ENCODE measurements around the gene ARHGEF10L.
"Not testable (repeated sequence)": the region's sequence is repeated elsewhere in the genome, so short reads cannot be mapped to it uniquely, and the experiment has no call there.

Gene ARHGEF10L

GRCh38 chr1:17609529-17609928 is 70.0 kb downstream of the ARHGEF10L start:
- DNase-seq (ENCODE audit: low read depth, low spot score), result no peak

GRCh38 chr1:17610085-17610484 is 70.6 kb downstream of the ARHGEF10L start:
- no peak for DNase-seq (ENCODE audit: low read depth, low spot score)

- no peak for DNase-seq (ENCODE audit: low read depth, low spot score)
Observed at GRCh38 chr1:17610713-17611112, 71.2 kb downstream of the ARHGEF10L start.

- DNase-seq (ENCODE audit: low read depth, low spot score), result no peak
Observed at GRCh38 chr1:17611991-17612390, 72.5 kb downstream of the ARHGEF10L start.

- DNase-seq (ENCODE audit: low read depth, low spot score), result no peak
Observed at GRCh38 chr1:17612831-17613230, 73.3 kb downstream of the ARHGEF10L start.

- no peak for DNase-seq (ENCODE audit: low read depth, low spot score)
Observed at GRCh38 chr1:17614586-17614985, 75.1 kb downstream of the ARHGEF10L start.

- no peak for DNase-seq (ENCODE audit: low read depth, low spot score)
Observed at GRCh38 chr1:17615157-17615556, 75.7 kb downstream of the ARHGEF10L start.

- DNase-seq (ENCODE audit: low read depth, low spot score), result no peak
Observed at GRCh38 chr1:17615959-17616358, 76.5 kb downstream of the ARHGEF10L start.

- no peak for DNase-seq (ENCODE audit: low read depth, low spot score)
Observed at GRCh38 chr1:17616731-17617279, 77.3 kb downstream of the ARHGEF10L start.

GRCh38 chr1:17617787-17618557 is 78.5 kb downstream of the ARHGEF10L start:
- DNase-seq (ENCODE audit: low read depth, low spot score), result no peak

GRCh38 chr1:17618558-17619247 is 79.2 kb downstream of the ARHGEF10L start:
- DNase-seq (ENCODE audit: low read depth, low spot score), result no peak

- DNase-seq (ENCODE audit: low read depth, low spot score), result no peak
Observed at GRCh38 chr1:17620448-17620847, 81.0 kb downstream of the ARHGEF10L start.

- no peak for DNase-seq (ENCODE audit: low read depth, low spot score)
Observed at GRCh38 chr1:17621691-17622090, 82.2 kb downstream of the ARHGEF10L start.

GRCh38 chr1:17622823-17623222 is 83.3 kb downstream of the ARHGEF10L start:
- DNase-seq (ENCODE audit: low read depth, low spot score), result no peak

- DNase-seq (ENCODE audit: low read depth, low spot score), result no peak
Observed at GRCh38 chr1:17624611-17625233, 85.2 kb downstream of the ARHGEF10L start.

GRCh38 chr1:17627239-17628052 is 87.9 kb downstream of the ARHGEF10L start:
- DNase-seq (ENCODE audit: low read depth, low spot score), result no peak

- not testable (repeated sequence) for DNase-seq (ENCODE audit: low read depth, low spot score)
Observed at GRCh38 chr1:17629046-17629445, 89.5 kb downstream of the ARHGEF10L start.

GRCh38 chr1:17629460-17629859 is 90.0 kb downstream of the ARHGEF10L start:
- no peak for DNase-seq (ENCODE audit: low read depth, low spot score)

- DNase-seq (ENCODE audit: low read depth, low spot score), result no peak
Observed at GRCh38 chr1:17630048-17630830, 90.7 kb downstream of the ARHGEF10L start.

- no peak for DNase-seq (ENCODE audit: low read depth, low spot score)
Observed at GRCh38 chr1:17630986-17631385, 91.5 kb downstream of the ARHGEF10L start.

GRCh38 chr1:17631410-17631809 is 91.9 kb downstream of the ARHGEF10L start:
- DNase-seq (ENCODE audit: low read depth, low spot score), result no peak

Measured in activated CD4-positive, CD25-positive, alpha-beta regulatory T cell treated with anti-CD3 and anti-CD28 coated beads, Interleukin-2, amount 50 U/mL, for 16 hours (primary cell).